GM23248 (cell line): ENCODE results near the gene PRDM1.

Source experiments
- EZH2 ChIP-seq: fragments of 200-600 bp; sonication (generic); IDR thresholded peaks from 2 replicates; pipeline ENCODE4 v1.6.1; 2018; ENCODE audit warnings: antibody characterized with exemption, mild to moderate bottlenecking; ENCODE audit not compliant: insufficient read depth, poor library complexity, severe bottlenecking
- EZH2phosphoT487 ChIP-seq: fragments of 200-600 bp; sonication (generic); IDR thresholded peaks from 2 replicates; pipeline ENCODE4 v1.6.1; 2018; ENCODE audit warnings: antibody characterized with exemption, moderate library complexity, mild to moderate bottlenecking, low read depth; ENCODE audit not compliant: insufficient read depth

GRCh38 chr6:106142876-106143431 lies 56.8 kb downstream of the PRDM1 start:
- TF ChIP-seq EZH2phosphoT487 (no peak), EZH2 (no peak)
